Measurements from ENCODE around the gene HK1. TPM values are rescaled to one million over a fixed set of nuclear protein-coding genes. Genes with fewer than 3 reads are reported as not detected.
A peak's percentile ranks its signal among the peaks of the same experiment; 100 is the strongest.

HK1 gene
- total RNA-seq: 100 to 1,000 TPM; 258 to 261 TPM

- Mint-ChIP-seq H3K36me3 (ENCODE audit: low read depth) (no peaks in the 10 kb centered on the region), H3K27me3 (no peaks in the 10 kb centered on the region), H3K9me3 (ENCODE audit: low read depth) (no peaks in the 10 kb centered on the region), H3K4me1 (no peaks in the 10 kb centered on the region), H3K27ac (no peak within 1 kb of the TSS), H3K4me3 (no peak within 1 kb of the TSS)
- DNase-seq (no peak), ATAC-seq (no peak)
- intact Hi-C loops (cut with DNase I, micrococcal nuclease): no loop called here
- ChIA-PET CTCF (interaction anchor here (1.1 kb wide), 1 partner anchor 9 kb away, joined by 3 read pairs; no protein-coding TSS in a partner anchor), POLR2A (no interaction called here)
Measured at GRCh38 chr10:69278446-69278963, at the start of gene HK1. HK1 (plus strand) TSS chr10:69278496.

GRCh38 chr10:69229616-69229916 is 48.7 kb upstream of the HK1 start:
- no peak for ATAC-seq
- H3K4me1 Mint-ChIP-seq: peaks cover 58% of the 10 kb centered on the region
- intact Hi-C loops (cut with DNase I, micrococcal nuclease): loop anchor here in 1 of 2 experiments (2.0 kb wide), 1 partner anchor 89 kb away; no protein-coding TSS in a partner anchor
- H3K9me3 Mint-ChIP-seq (ENCODE audit: low read depth): no peaks in the 10 kb centered on the region
- POLR2A ChIA-PET: no interaction called here
- H3K36me3 Mint-ChIP-seq (ENCODE audit: low read depth): no peaks in the 10 kb centered on the region
- peak overlapping the region; percentile 88 for H3K27ac Mint-ChIP-seq
- H3K4me3 Mint-ChIP-seq: peak overlapping the region; percentile 55
- CTCF ChIA-PET: interaction anchor here (0.6 to 2.0 kb wide), 5 partner anchors 9 to 178 kb away, joined by 3 to 8 read pairs (median 4); no protein-coding TSS in a partner anchor
- DNase-seq: no peak
- no peaks in the 10 kb centered on the region for H3K27me3 Mint-ChIP-seq

- Mint-ChIP-seq H3K4me3 (no peak overlapping the region), H3K4me1 (peaks cover 54% of the 10 kb centered on the region), H3K36me3 (ENCODE audit: low read depth) (no peaks in the 10 kb centered on the region), H3K27ac (no peak overlapping the region), H3K27me3 (no peaks in the 10 kb centered on the region), H3K9me3 (ENCODE audit: low read depth) (no peaks in the 10 kb centered on the region)
- intact Hi-C loops (cut with DNase I, micrococcal nuclease): no loop called here
- DNase-seq (no peak), ATAC-seq (no peak)
- CTCF ChIA-PET: interaction anchor here (0.6 to 2.0 kb wide), 3 partner anchors 8 to 163 kb away, joined by 3 to 8 read pairs (median 5); no protein-coding TSS in a partner anchor
- POLR2A ChIA-PET: no interaction called here
Measured at GRCh38 chr10:69230128-69230527, 48.2 kb upstream of the HK1 start.

- DNase-seq (no peak), ATAC-seq (no peak)
- peak overlapping the region; percentile 34 for H3K27ac Mint-ChIP-seq
- no peaks in the 10 kb centered on the region for H3K27me3 Mint-ChIP-seq
- H3K4me1 Mint-ChIP-seq: peaks cover 47% of the 10 kb centered on the region
- CTCF ChIA-PET: interaction anchor here (0.8 to 8.4 kb wide), 3 partner anchors 21 to 175 kb away, joined by 3 to 106 read pairs (median 4); no protein-coding TSS in a partner anchor
- POLR2A ChIA-PET: no interaction called here
- no peaks in the 10 kb centered on the region for H3K9me3 Mint-ChIP-seq (ENCODE audit: low read depth)
- H3K4me3 Mint-ChIP-seq: no peak overlapping the region
- H3K36me3 Mint-ChIP-seq (ENCODE audit: low read depth): no peaks in the 10 kb centered on the region
- intact Hi-C loops (cut with DNase I, micrococcal nuclease): no loop called here
Measured at GRCh38 chr10:69232252-69232651, 46.0 kb upstream of the HK1 start.

GRCh38 chr10:69232736-69233480 is 45.4 kb upstream of the HK1 start:
- no peaks in the 10 kb centered on the region for H3K9me3 Mint-ChIP-seq (ENCODE audit: low read depth)
- no peaks in the 10 kb centered on the region for H3K27me3 Mint-ChIP-seq
- ChIA-PET CTCF (interaction anchor here (0.8 to 8.4 kb wide), 5 partner anchors 16 to 174 kb away, joined by 3 to 106 read pairs (median 4); no protein-coding TSS in a partner anchor), POLR2A (no interaction called here)
- peak overlapping the region; percentile 34 for H3K27ac Mint-ChIP-seq
- H3K36me3 Mint-ChIP-seq (ENCODE audit: low read depth): no peaks in the 10 kb centered on the region
- intact Hi-C loops (cut with DNase I, micrococcal nuclease): no loop called here
- peak overlapping the region; percentile 42 for H3K4me3 Mint-ChIP-seq
- DNase-seq (peak; percentile 37), ATAC-seq (no peak)
- H3K4me1 Mint-ChIP-seq: peaks cover 47% of the 10 kb centered on the region

GRCh38 chr10:69234447-69234846 is 43.8 kb upstream of the HK1 start:
- ChIA-PET POLR2A (no interaction called here), CTCF (interaction anchor here (0.6 to 8.4 kb wide), 8 partner anchors 9 to 199 kb away, joined by 3 to 106 read pairs (median 4); no protein-coding TSS in a partner anchor)
- ATAC-seq (no peak), DNase-seq (no peak)
- H3K4me3 Mint-ChIP-seq: no peak overlapping the region
- H3K27ac Mint-ChIP-seq: no peak overlapping the region
- H3K4me1 Mint-ChIP-seq: peaks cover 31% of the 10 kb centered on the region
- intact Hi-C loops (cut with DNase I, micrococcal nuclease): no loop called here
- no peaks in the 10 kb centered on the region for H3K9me3 Mint-ChIP-seq (ENCODE audit: low read depth)
- no peaks in the 10 kb centered on the region for H3K36me3 Mint-ChIP-seq (ENCODE audit: low read depth)
- no peaks in the 10 kb centered on the region for H3K27me3 Mint-ChIP-seq

- Mint-ChIP-seq H3K27ac (no peak overlapping the region), H3K27me3 (no peaks in the 10 kb centered on the region), H3K4me1 (peaks cover 22% of the 10 kb centered on the region), H3K36me3 (ENCODE audit: low read depth) (no peaks in the 10 kb centered on the region), H3K4me3 (no peak overlapping the region), H3K9me3 (ENCODE audit: low read depth) (no peaks in the 10 kb centered on the region)
- ATAC-seq (peak; percentile 99), DNase-seq (peak; percentile 94)
- intact Hi-C loops (cut with DNase I, micrococcal nuclease): loop anchor here (1.0 to 5.0 kb wide), 6 partner anchors 81 to 270 kb away; no protein-coding TSS in a partner anchor
- ChIA-PET CTCF (interaction anchor here (0.6 to 8.4 kb wide), 12 partner anchors 8 to 206 kb away, joined by 3 to 106 read pairs (median 4); no protein-coding TSS in a partner anchor), POLR2A (no interaction called here)
Measured at GRCh38 chr10:69237528-69238159, 40.7 kb upstream of the HK1 start.

- Mint-ChIP-seq H3K27me3 (no peaks in the 10 kb centered on the region), H3K27ac (no peak overlapping the region), H3K4me1 (peaks cover 11% of the 10 kb centered on the region), H3K4me3 (no peak overlapping the region), H3K9me3 (ENCODE audit: low read depth) (no peaks in the 10 kb centered on the region), H3K36me3 (ENCODE audit: low read depth) (no peaks in the 10 kb centered on the region)
- ATAC-seq (no peak), DNase-seq (no peak)
- CTCF ChIA-PET: interaction anchor here (1.1 to 8.4 kb wide), 8 partner anchors 8 to 268 kb away, joined by 3 to 106 read pairs (median 7); no protein-coding TSS in a partner anchor
- POLR2A ChIA-PET: interaction anchor here (0.7 kb wide), 1 partner anchor 253 kb away, joined by 3 read pairs; no protein-coding TSS in a partner anchor
- intact Hi-C loops (cut with DNase I, micrococcal nuclease): loop anchor here in 1 of 2 experiments (5.0 kb wide), 1 partner anchor 168 kb away; no protein-coding TSS in a partner anchor
Measured at GRCh38 chr10:69239136-69239535, 39.2 kb upstream of the HK1 start.

- POLR2A ChIA-PET: interaction anchor here (0.7 kb wide), 1 partner anchor 253 kb away, joined by 3 read pairs; no protein-coding TSS in a partner anchor
Measured at GRCh38 chr10:69239816-69240434, 38.4 kb upstream of the HK1 start.

GRCh38 chr10:69240455-69240854 is 37.8 kb upstream of the HK1 start:
- H3K4me3 Mint-ChIP-seq: no peak overlapping the region
- intact Hi-C loops (cut with DNase I, micrococcal nuclease): no loop called here
- H3K27ac Mint-ChIP-seq: no peak overlapping the region
- ATAC-seq (no peak), DNase-seq (no peak)
- H3K27me3 Mint-ChIP-seq: no peaks in the 10 kb centered on the region
- no peaks in the 10 kb centered on the region for H3K36me3 Mint-ChIP-seq (ENCODE audit: low read depth)
- H3K9me3 Mint-ChIP-seq (ENCODE audit: low read depth): no peaks in the 10 kb centered on the region
- ChIA-PET POLR2A (no interaction called here), CTCF (interaction anchor here (1.1 to 8.4 kb wide), 4 partner anchors 14 to 151 kb away, joined by 3 to 106 read pairs (median 4); no protein-coding TSS in a partner anchor)
- peaks cover 9% of the 10 kb centered on the region for H3K4me1 Mint-ChIP-seq

More at GRCh38 chr10:69239816-69240434, 38.4 kb upstream of the HK1 start:
- Mint-ChIP-seq H3K36me3 (ENCODE audit: low read depth) (no peaks in the 10 kb centered on the region), H3K27me3 (no peaks in the 10 kb centered on the region), H3K4me3 (no peak overlapping the region), H3K9me3 (ENCODE audit: low read depth) (no peaks in the 10 kb centered on the region), H3K4me1 (peaks cover 9% of the 10 kb centered on the region), H3K27ac (no peak overlapping the region)
- intact Hi-C loops (cut with DNase I, micrococcal nuclease): loop anchor here in 1 of 2 experiments (5.0 kb wide), 1 partner anchor 167 kb away; no protein-coding TSS in a partner anchor
- no peak for DNase-seq
- ATAC-seq: no peak
- CTCF ChIA-PET: interaction anchor here (1.1 to 8.4 kb wide), 4 partner anchors 13 to 267 kb away, joined by 3 to 106 read pairs (median 4); no protein-coding TSS in a partner anchor

- intact Hi-C loops (cut with DNase I, micrococcal nuclease): no loop called here
- Mint-ChIP-seq H3K27ac (no peak overlapping the region), H3K4me1 (peaks cover 9% of the 10 kb centered on the region), H3K27me3 (no peaks in the 10 kb centered on the region), H3K9me3 (ENCODE audit: low read depth) (no peaks in the 10 kb centered on the region), H3K4me3 (no peak overlapping the region), H3K36me3 (ENCODE audit: low read depth) (no peaks in the 10 kb centered on the region)
- DNase-seq (no peak), ATAC-seq (no peak)
- CTCF ChIA-PET: interaction anchor here (0.6 to 1.7 kb wide), 6 partner anchors 12 to 274 kb away, joined by 3 to 5 read pairs (median 4); no protein-coding TSS in a partner anchor
- POLR2A ChIA-PET: no interaction called here
Measured at GRCh38 chr10:69241575-69241974, 36.7 kb upstream of the HK1 start.

Measured in activated CD4-positive, alpha-beta T cell treated with anti-CD3 and anti-CD28 coated beads for 36 hours (primary cell).